OCI-LY7 (cell line): ENCODE results near the gene GPR146. TPM values are rescaled to one million over a fixed set of nuclear protein-coding genes. Genes with fewer than 3 reads are reported as not detected.
A peak's percentile ranks its signal among the peaks of the same experiment; 100 is the strongest.

ENCODE experiments used
- BruUV-seq: library from RNA; stranded (reverse); fragments of 400-500 nt; replicated peaks from 2 replicates; lab custom pipeline; 2021; lab: Mats Ljungman, UMichigan
- CTCF ChIA-PET: fragments of 300-600 bp; sonication (Branson Sonifier 250); formaldehyde crosslinking; loops from one replicate; lab custom pipeline; 2022; ENCODE audit warnings: antibody characterized with exemption; ENCODE audit not compliant: unreplicated experiment; lab: Charles Lee
- POLR2A ChIA-PET: fragments of 300-600 bp; sonication (Branson Sonifier 250); formaldehyde crosslinking; loops from one replicate; lab custom pipeline; 2022; ENCODE audit warnings: antibody characterized with exemption; lab: Charles Lee
- DNase-seq: peaks from one replicate; pipeline ENCODE4 v3.0.0-alpha.2; 2015; ENCODE audit warnings: low spot score
- H2AFZ ChIP-seq: fragments of 200-600 bp; sonication (generic), shearing (Covaris generic); 2 replicates; pipeline ENCODE4 v1.6.1; 2014; ENCODE audit warnings: mild to moderate bottlenecking, antibody characterized with exemption, low read length, moderate library complexity
- H3K27ac ChIP-seq: fragments of 200-600 bp; sonication (generic); 2 replicates; pipeline ENCODE4 v1.5.1; 2014; ENCODE audit warnings: mixed run types, low read depth, mild to moderate bottlenecking, moderate library complexity, low read length, inconsistent platforms; ENCODE audit not compliant: poor library complexity, severe bottlenecking
- H3K36me3 ChIP-seq: fragments of 200-600 bp; sonication (generic); 2 replicates; pipeline ENCODE4 v1.6.1; 2014; ENCODE audit warnings: mild to moderate bottlenecking, antibody characterized with exemption, low read length, moderate library complexity, mixed read lengths; ENCODE audit not compliant: insufficient read depth
- H3K4me1 ChIP-seq: fragments of 200-600 bp; sonication (generic); 2 replicates; pipeline ENCODE4 v1.5.1; 2014; ENCODE audit warnings: mild to moderate bottlenecking, low read length; ENCODE audit not compliant: insufficient read depth, poor library complexity, severe bottlenecking
- H3K4me2 ChIP-seq: fragments of 200-600 bp; sonication (generic); 2 replicates; pipeline ENCODE4 v1.6.1; 2014; ENCODE audit warnings: mild to moderate bottlenecking, low read length
- H3K4me3 ChIP-seq: fragments of 200-600 bp; sonication (generic); 2 replicates; pipeline ENCODE4 v1.5.1; 2014; ENCODE audit warnings: mild to moderate bottlenecking, low read depth, low read length; ENCODE audit not compliant: poor library complexity, severe bottlenecking
- H3K79me2 ChIP-seq: fragments of 200-600 bp; sonication (generic); 2 replicates; pipeline ENCODE4 v1.6.1; 2016; ENCODE audit warnings: low read depth, mild to moderate bottlenecking, low read length, moderate library complexity, mixed read lengths; ENCODE audit not compliant: insufficient read depth
- H3K9me2 ChIP-seq: fragments of 200-600 bp; sonication (generic); 2 replicates; pipeline ENCODE4 v1.6.1; 2016; ENCODE audit warnings: mild to moderate bottlenecking, low read length, mixed read lengths; ENCODE audit not compliant: insufficient read depth
- H3K9me3 ChIP-seq: fragments of 200-600 bp; sonication (generic); 2 replicates; pipeline ENCODE4 v1.6.1; 2014; ENCODE audit warnings: mild to moderate bottlenecking, mixed run types, low read length, mixed read lengths
- H4K20me1 ChIP-seq: fragments of 200-600 bp; sonication (generic); 2 replicates; pipeline ENCODE4 v1.6.1; 2014; ENCODE audit warnings: mild to moderate bottlenecking, antibody characterized with exemption, low read length, moderate library complexity, mixed read lengths; ENCODE audit not compliant: insufficient read depth
- EZH2phosphoT487 ChIP-seq: fragments of 200-600 bp; sonication (generic); IDR thresholded peaks from 2 replicates; pipeline ENCODE4 v1.6.1; 2018; ENCODE audit warnings: low read depth, borderline replicate concordance, mild to moderate bottlenecking, mixed run types, antibody characterized with exemption, low read length, moderate library complexity, mixed read lengths
- intact Hi-C: fragments of 100-400 bp; cut with micrococcal nuclease; formaldehyde crosslinking; loops from one replicate; pipeline ENCODE4 v1.10.0; 2022; ENCODE audit not compliant: unreplicated experiment
- total RNA-seq, 2 experiments: library from RNA; depleted of rRNA in 1 of 2; stranded (reverse); fragments of >200 nt in 1 of 2; shearing (Covaris generic) in 1 of 2; gene quantifications; 2 replicates each; pipeline ENCODE4 v1.2.3, GENCODE V29; 2014 to 2022
- TF ChIP-seq, protein P1 (sequence below): fragments of 200-600 bp; sonication (generic); conservative IDR thresholded peaks from 2 replicates; pipeline ENCODE4 v1.5.1; 2014; ENCODE audit warnings: mild to moderate bottlenecking, antibody characterized with exemption, low read length, moderate library complexity, mixed read lengths

Gene GPR146
- total RNA-seq, 2 experiments from 2014 or later: 0.95 to 3.3 TPM

DNA sequence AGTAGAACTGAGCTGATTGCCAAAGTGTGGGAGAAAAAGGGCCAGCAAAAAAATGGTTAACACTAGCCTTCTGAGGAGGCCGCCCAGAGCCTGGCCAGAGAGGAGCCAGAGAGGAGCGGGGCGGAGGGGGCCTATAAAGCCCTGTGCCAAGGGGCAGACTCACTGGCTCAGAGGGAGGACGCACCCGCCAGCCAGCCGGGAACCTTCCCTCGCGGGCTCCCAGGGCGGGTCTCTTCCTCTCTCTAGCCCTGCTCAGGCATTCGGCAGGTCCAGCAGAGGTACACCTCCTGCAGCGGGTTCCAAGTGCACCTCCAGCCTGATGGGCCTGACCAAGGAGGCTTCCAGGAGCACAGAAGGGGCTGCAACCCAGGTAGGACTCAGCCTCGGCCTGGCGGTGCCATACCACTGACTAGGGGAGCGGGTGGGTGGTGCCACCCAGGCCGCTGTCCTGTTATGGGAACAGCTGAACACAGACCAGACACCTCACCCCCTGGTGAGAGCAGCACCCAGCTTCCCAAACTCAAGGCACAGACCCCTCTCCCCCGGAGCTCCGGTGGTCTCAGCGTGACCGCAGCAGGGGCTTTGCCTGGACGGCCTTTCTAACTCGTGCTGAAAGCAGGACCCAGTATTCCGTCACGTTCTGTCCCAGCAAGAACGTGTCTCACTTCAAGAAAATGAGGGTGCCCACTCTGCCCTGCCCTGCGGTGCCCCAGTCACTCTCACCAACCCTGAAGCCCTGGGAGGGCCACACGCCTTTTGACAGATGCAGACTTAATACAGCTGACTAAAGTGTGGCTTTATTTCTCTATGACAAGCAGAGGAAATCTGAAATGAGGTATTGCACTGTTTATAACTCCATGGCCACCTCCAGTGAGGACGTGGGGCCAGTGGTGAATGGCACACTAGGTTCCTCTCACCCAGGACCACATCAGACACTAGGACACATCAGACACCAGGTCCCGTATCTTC, 43.9 kb downstream of the GPR146 start, which contains the start of gene GPER1:
Gene GPER1 (plus strand): TSS at position 162 of the 969 bp plus-strand sequence. CDS start 3,616 bp downstream, outside the sequence.
- POLR2A ChIA-PET: interaction anchor here (1.0 kb wide), 1 partner anchor 56 kb away, joined by 3 read pairs; no protein-coding TSS in a partner anchor
- peak within 1 kb of the TSS; percentile 91 for H3K27ac ChIP-seq
- CTCF ChIA-PET: no interaction called here

DNA sequence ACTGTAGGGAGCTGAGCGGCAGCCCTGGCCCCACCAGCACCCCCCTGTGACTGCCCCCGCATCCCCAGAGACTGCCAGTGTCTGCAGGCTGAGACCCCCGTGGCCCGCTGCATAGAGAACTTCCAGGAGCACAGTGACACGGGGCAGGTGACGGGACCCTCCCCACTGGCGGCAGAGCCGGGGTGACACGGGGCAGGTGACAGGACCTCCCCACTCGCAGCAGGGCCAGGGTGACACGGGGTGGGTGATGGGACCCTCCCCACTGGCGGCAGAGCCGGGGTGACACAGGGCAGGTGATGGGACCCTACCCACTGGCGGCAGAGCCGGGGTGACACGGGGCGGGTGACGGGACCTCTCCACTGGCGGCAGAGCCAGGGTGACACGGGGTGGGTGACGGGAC, 45.9 kb downstream of the GPR146 start:
- no peak for DNase-seq
- ChIA-PET POLR2A (no interaction called here), CTCF (no interaction called here)
- no peaks in the 10 kb centered on the region for H3K9me3 ChIP-seq
- peaks cover 66% of the 10 kb centered on the region for H3K36me3 ChIP-seq
- H4K20me1 ChIP-seq: no peaks in the 10 kb centered on the region
- no peak overlapping the region for H3K4me3 ChIP-seq
- TF ChIP-seq, protein P1, sequence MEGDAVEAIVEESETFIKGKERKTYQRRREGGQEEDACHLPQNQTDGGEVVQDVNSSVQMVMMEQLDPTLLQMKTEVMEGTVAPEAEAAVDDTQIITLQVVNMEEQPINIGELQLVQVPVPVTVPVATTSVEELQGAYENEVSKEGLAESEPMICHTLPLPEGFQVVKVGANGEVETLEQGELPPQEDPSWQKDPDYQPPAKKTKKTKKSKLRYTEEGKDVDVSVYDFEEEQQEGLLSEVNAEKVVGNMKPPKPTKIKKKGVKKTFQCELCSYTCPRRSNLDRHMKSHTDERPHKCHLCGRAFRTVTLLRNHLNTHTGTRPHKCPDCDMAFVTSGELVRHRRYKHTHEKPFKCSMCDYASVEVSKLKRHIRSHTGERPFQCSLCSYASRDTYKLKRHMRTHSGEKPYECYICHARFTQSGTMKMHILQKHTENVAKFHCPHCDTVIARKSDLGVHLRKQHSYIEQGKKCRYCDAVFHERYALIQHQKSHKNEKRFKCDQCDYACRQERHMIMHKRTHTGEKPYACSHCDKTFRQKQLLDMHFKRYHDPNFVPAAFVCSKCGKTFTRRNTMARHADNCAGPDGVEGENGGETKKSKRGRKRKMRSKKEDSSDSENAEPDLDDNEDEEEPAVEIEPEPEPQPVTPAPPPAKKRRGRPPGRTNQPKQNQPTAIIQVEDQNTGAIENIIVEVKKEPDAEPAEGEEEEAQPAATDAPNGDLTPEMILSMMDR: no peak
- no peak for TF ChIP-seq EZH2phosphoT487
- intact Hi-C loops: no loop called here
- no peak overlapping the region for H3K4me2 ChIP-seq
- H3K4me1 ChIP-seq: peaks cover 42% of the 10 kb centered on the region
- no peak overlapping the region for H3K27ac ChIP-seq
- H3K9me2 ChIP-seq: no peaks in the 10 kb centered on the region
- no TSS peak for BruUV-seq
- no peak overlapping the region for H2AFZ ChIP-seq
- H3K79me2 ChIP-seq: peaks cover 28% of the 10 kb centered on the region

More for the DNA sequence above, 43.9 kb downstream of the GPR146 start, which contains the start of gene GPER1:
- peak; percentile 38 for DNase-seq
- Histone ChIP-seq H3K9me3 (no peaks in the 10 kb centered on the region), H4K20me1 (no peaks in the 10 kb centered on the region), H3K4me2 (peak within 1 kb of the TSS; percentile 99), H3K36me3 (peaks cover 47% of the 10 kb centered on the region), H3K4me3 (peak within 1 kb of the TSS; percentile 76), H3K79me2 (peaks cover 28% of the 10 kb centered on the region), H2AFZ (peak within 1 kb of the TSS; percentile 75; the same call in 1 of the 2 replicates), H3K9me2 (no peaks in the 10 kb centered on the region), H3K4me1 (peaks cover 49% of the 10 kb centered on the region)
- TF ChIP-seq, protein P1: no peak
- TF ChIP-seq EZH2phosphoT487: no peak
- no TSS peak for BruUV-seq
- intact Hi-C loops: loop anchor here (2.0 to 5.0 kb wide), 2 partner anchors 64 to 419 kb away; no protein-coding TSS in a partner anchor
